Activated naive CD4-positive, alpha-beta T cell treated with anti-CD3 and anti-CD28 coated beads, Interleukin-2, amount 50 U/mL, for 72 hours (primary cell): Measurements from ENCODE around the gene KCNJ15. TPM values are rescaled to one million over a fixed set of nuclear protein-coding genes. Genes with fewer than 3 reads are reported as not detected.

Experiments used
- ATAC-seq, 2 donors: fragments of 150-1000 bp; cut with Tn5 transposase; 2 replicates each; pipeline ENCODE4 v1.10.0; 2021; ENCODE audit warnings: mild to moderate bottlenecking in 2 of 2, moderate library complexity in 2 of 2
- DNase-seq, 2 donors: peaks; one replicate each; pipeline ENCODE4 v3.0.0; 2021 to 2022; ENCODE audit warnings: low spot score in 2 of 2
- H3K27ac Mint-ChIP-seq, 2 donors: one replicate each; pipeline ENCODE4 v1.8.0; 2022; ENCODE audit warnings: mild to moderate bottlenecking in 2 of 2, mixed read lengths in 2 of 2
- H3K36me3 Mint-ChIP-seq, 2 donors: one replicate each; pipeline ENCODE4 v1.8.0; 2022; ENCODE audit warnings: mixed read lengths in 2 of 2
- H3K9me3 Mint-ChIP-seq, 2 donors: one replicate each; pipeline ENCODE4 v1.8.0; 2022; ENCODE audit warnings: mixed read lengths in 2 of 2
- total RNA-seq, 2 donors: library from RNA; stranded (reverse); gene quantifications; one replicate each; pipeline ENCODE4 v1.2.3, GENCODE V29; 2022

KCNJ15 gene
- total RNA-seq, 2 donors from 2014 or later: 0.20 to 1.5 TPM

- peaks cover 6 to 12% of the 10 kb centered on the region in 2 donors for H3K36me3 Mint-ChIP-seq
- ATAC-seq (peak; percentile 84 to 85), DNase-seq (no peak)
- peak overlapping the region; percentile 28 to 92 for H3K27ac Mint-ChIP-seq
- H3K9me3 Mint-ChIP-seq: peaks cover 5 to 10% of the 10 kb centered on the region in 2 donors
Observed at GRCh38 chr21:38349111-38349746, 92.4 kb downstream of the KCNJ15 start.

DNA sequence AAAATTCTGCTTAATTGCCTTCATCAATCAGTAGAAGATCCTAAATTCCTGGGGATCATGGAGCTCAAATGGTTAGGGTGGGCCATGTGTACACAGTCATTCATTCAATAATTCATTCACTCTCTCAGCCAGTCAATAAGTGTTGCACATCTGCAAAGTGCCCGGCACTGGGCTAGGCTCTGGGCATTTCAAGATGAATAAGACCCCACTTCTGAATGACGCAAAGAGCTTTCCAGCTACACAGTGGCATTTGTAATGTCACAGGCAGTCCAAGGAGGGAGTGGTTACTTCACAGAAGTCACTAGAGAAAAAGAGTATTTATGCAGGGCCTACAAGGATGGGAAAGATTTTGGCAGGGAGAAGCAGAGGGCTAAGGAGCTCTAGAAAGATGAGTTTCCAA is 93.2 kb downstream of the KCNJ15 start:
- Mint-ChIP-seq H3K36me3 (peaks cover 6 to 12% of the 10 kb centered on the region in 2 donors), H3K9me3 (peaks cover 5 to 10% of the 10 kb centered on the region in 2 donors), H3K27ac (peak overlapping the region; percentile 28 to 85)
- no peak for DNase-seq
- no peak for ATAC-seq

GRCh38 chr21:38350684-38351083 is 93.9 kb downstream of the KCNJ15 start:
- H3K9me3 Mint-ChIP-seq: peaks cover 5 to 10% of the 10 kb centered on the region in 2 donors
- DNase-seq (no peak), ATAC-seq (no peak)
- peaks cover 6 to 12% of the 10 kb centered on the region in 2 donors for H3K36me3 Mint-ChIP-seq
- peak overlapping the region; percentile 70 to 85 for H3K27ac Mint-ChIP-seq

- Mint-ChIP-seq H3K36me3 (peaks cover under 1 to 7% of the 10 kb centered on the region in 2 donors), H3K9me3 (peaks cover under 1 to 5% of the 10 kb centered on the region in 2 donors), H3K27ac (peak overlapping the region; percentile 70 to 95)
- ATAC-seq: no peak
- no peak for DNase-seq
Observed at GRCh38 chr21:38351176-38351959, 94.6 kb downstream of the KCNJ15 start.

GRCh38 chr21:38351961-38352521 is 95.2 kb downstream of the KCNJ15 start:
- H3K27ac Mint-ChIP-seq: peak overlapping the region; percentile 70 to 95
- H3K36me3 Mint-ChIP-seq: peaks cover 0 to 6% of the 10 kb centered on the region in 2 donors
- no peak for DNase-seq
- H3K9me3 Mint-ChIP-seq: peaks cover 0 to 5% of the 10 kb centered on the region in 2 donors
- ATAC-seq: peak; percentile 43 to 48

GRCh38 chr21:38352536-38353219 is 95.9 kb downstream of the KCNJ15 start:
- peak in 1 of 2 donors; percentile 21 for ATAC-seq
- DNase-seq: peak in 1 of 2 donors; percentile 75

DNA sequence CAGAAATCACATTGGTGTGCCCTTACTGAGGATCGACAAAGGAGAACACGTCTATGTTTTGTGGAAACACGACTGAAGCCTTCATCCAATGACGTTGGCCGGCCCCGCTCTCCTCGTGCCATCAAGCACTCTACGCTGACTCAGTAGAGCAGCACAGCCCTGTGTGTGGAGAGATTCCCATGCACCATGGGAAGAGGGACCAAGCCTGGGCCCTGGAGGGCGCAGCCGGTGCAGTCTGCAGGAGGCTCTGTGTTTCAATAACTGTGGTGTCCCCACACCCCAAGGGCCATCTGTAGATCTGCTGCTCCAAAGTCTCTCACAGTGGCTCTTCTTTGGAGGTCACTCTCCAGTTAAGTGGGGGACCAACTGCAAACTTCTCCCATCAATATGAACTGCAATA is 97.4 kb downstream of the KCNJ15 start:
- no peak for DNase-seq
- Mint-ChIP-seq H3K9me3 (peaks cover 0 to 5% of the 10 kb centered on the region in 2 donors), H3K27ac (peak overlapping the region in 1 of 2 donors; percentile 12), H3K36me3 (peaks cover 0 to 6% of the 10 kb centered on the region in 2 donors)
- ATAC-seq: no peak

More at GRCh38 chr21:38352536-38353219, 95.9 kb downstream of the KCNJ15 start:
- Mint-ChIP-seq H3K27ac (no peak overlapping the region), H3K9me3 (peaks cover 0 to 5% of the 10 kb centered on the region in 2 donors), H3K36me3 (peaks cover 0 to 6% of the 10 kb centered on the region in 2 donors)

DNA sequence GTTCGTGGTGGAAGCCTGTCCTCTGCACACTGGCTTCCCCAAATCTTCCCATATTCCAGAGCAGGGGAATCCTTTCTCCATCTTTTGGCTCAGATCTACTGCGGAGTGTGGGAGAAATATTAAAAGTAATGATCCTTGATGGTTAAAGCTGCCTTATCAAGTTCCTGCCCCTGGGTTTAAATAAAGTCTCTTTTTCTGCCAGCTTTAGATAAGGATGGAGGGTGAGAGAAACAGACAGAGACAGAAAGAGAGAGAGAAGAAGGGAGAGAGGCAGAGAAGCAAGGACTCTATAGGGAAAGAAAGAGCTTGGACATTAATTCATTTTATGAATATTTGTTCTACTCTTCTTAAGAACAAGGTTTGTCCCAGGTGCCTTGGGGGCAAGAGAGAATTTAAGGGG is 98.0 kb downstream of the KCNJ15 start:
- peak overlapping the region in 1 of 2 donors; percentile 12 for H3K27ac Mint-ChIP-seq
- H3K9me3 Mint-ChIP-seq: peaks cover 0 to 5% of the 10 kb centered on the region in 2 donors
- DNase-seq (no peak), ATAC-seq (no peak)
- H3K36me3 Mint-ChIP-seq: peaks cover 0 to 6% of the 10 kb centered on the region in 2 donors

DNA sequence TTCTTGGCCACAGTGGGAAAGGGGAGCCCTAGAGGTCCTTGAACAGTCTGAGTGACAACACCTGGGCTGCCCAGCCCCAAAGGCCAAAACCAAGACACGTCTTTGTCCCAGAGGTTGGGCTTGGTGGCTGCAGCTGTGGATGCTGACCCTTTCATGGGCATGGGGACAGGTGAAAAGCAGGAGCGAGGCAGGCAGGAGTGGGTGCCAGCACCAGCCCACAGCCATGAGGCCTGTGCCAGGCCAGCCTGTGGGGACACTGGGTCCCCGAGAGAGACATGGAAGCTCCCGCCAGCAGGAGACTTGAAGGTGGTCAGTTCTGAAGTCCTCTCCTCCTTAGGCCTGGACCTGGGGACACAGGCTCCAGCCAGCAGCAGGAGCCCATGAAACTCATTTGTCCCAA is 98.6 kb downstream of the KCNJ15 start:
- DNase-seq (no peak), ATAC-seq (no peak)
- H3K27ac Mint-ChIP-seq: no peak overlapping the region
- peaks cover 0 to under 1% of the 10 kb centered on the region in 2 donors for H3K9me3 Mint-ChIP-seq
- peaks cover 0 to 1% of the 10 kb centered on the region in 2 donors for H3K36me3 Mint-ChIP-seq

DNA sequence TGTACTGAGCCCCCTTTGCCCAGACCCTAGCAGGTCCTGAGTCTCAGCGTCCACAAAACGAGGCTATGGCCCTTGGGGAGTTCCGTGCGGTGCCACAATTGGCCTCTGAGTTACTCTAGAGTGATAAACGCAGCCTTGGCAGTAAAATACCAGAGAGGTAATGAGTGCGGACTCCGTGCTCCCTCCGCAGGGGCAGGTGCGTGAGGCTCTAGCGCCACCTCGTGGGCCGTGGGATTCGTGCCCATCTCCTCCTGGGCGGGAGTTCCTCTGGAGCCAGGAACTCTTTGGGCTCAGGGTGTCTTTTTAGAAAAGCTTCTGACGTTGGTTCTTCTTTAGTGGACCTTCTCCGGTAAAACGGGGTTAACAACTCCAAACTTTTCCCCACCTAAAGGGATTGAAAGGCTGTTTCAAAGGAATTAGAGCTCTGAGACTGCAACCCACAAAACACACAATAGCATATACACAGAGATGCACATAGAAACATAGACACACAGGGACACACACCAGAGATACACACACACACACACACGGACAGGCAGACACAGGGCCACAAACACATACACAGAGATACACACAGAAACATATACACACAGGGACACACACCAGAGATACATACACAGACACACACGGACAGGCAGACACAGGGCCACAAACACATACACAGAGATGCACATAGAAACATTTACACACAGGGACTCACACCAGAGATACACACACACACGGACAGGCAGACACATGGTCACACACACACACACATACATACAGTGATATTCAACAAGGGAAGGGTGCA is 99.4 kb downstream of the KCNJ15 start:
- Mint-ChIP-seq H3K9me3 (no peaks in the 10 kb centered on the region), H3K36me3 (no peaks in the 10 kb centered on the region), H3K27ac (no peak overlapping the region)
- ATAC-seq: peak; percentile 74 to 75
- peak in 1 of 2 donors; percentile 86 for DNase-seq

Other genes with a start within 250 kb of the KCNJ15 start
- gene ERG, start 241.5 kb downstream of the KCNJ15 start, total RNA-seq: not detected